ES-I3 (cell line): ENCODE results near the gene CENPA.

Experiments
- H3K36me3 ChIP-seq: 2 replicates; pipeline ENCODE4 v1.6.1; 2013; ENCODE audit warnings: mild to moderate bottlenecking, low read length, control low read depth, moderate library complexity; ENCODE audit not compliant: insufficient read depth
- H3K4me1 ChIP-seq: 2 replicates; pipeline ENCODE4 v1.6.1; 2013; ENCODE audit warnings: mild to moderate bottlenecking, control low read depth, low read length; ENCODE audit not compliant: insufficient read depth
- H3K9ac ChIP-seq: 2 replicates; pipeline ENCODE4 v1.6.1; 2013; ENCODE audit warnings: low read depth, mild to moderate bottlenecking, low read length, moderate library complexity
- H3K9me3 ChIP-seq: 2 replicates; pipeline ENCODE4 v1.6.1; 2013; ENCODE audit warnings: mild to moderate bottlenecking, low read length, moderate library complexity; ENCODE audit not compliant: control insufficient read depth, insufficient read depth

CENPA gene

GRCh38 chr2:26768759-26769088 lies 17.1 kb upstream of the CENPA start:
- H3K9ac ChIP-seq: no peak overlapping the region

DNA sequence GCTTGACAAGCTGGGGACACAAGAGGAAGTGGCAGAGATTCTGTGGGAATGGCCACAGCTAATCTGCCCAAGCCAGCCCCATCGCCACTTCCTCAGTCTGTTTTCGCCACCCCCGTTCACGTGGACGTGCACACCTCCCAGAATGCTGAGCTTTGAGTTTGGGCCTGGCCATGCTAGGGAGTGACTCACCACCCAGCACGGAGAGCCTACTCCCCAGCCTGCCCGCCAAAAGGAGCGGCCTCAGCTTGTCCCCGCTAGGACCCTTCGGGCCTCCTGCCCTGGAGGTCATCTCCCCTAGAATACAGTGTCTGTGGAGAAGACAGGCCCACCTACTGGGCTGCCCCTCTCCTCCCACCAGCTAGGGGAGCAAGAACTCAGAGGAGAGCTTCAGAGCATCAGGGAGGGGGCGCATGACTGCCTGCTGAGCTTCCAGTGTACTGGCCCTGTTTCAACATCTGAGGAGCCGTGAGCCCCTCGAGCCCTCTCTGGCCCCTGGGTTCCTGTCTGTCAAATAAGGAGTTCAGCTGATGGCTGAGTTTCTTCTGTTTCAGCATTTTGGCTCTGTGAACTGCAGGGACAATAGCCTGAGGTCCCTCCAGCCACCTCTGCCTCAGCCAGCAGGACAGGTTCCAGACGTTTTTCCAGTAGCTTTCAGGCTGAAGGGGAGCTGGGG lies 16.6 kb upstream of the CENPA start:
- Histone ChIP-seq H3K9ac (no peak overlapping the region), H3K36me3 (no peaks in the 10 kb centered on the region; the same call in 1 of the 2 replicates), H3K9me3 (no peaks in the 10 kb centered on the region)

More at GRCh38 chr2:26768759-26769088, 17.1 kb upstream of the CENPA start:
- no peaks in the 10 kb centered on the region for H3K36me3 ChIP-seq
- H3K4me1 ChIP-seq: peaks cover 13% of the 10 kb centered on the region; the same call in 1 of the 2 replicates
- no peaks in the 10 kb centered on the region for H3K9me3 ChIP-seq

DNA sequence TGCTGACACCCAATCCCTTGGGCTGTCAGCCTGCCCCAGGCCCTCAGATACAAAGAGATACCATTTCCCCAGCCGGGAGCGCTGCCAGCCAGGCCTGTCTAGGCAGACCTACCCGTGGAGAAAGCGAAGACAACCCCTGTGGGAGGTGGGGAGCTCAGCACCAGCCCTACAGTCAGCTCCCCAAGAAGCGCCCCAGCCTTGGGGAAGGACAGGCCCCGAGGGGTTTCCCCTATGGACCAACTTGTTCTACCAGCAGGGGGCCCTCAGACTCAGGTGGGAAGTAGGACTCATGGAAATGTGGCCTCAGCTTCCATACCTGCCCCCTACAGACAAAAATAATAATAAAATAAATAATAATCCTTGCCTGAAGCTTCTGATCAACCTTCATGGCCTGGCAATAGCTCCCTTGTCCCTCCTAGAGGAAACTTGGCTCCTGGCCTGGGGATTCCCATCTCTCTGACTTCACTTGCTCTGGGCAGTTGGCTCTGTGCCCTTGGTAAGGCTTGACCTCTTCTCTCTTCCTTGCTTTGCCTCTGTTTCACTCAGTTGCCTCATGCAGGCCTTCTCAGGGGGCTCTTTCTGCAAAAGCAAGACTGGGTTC lies 14.8 kb upstream of the CENPA start:
- peaks cover 6% of the 10 kb centered on the region; the same call in 1 of the 2 replicates for H3K4me1 ChIP-seq
- H3K9me3 ChIP-seq: no peaks in the 10 kb centered on the region
- H3K36me3 ChIP-seq: no peaks in the 10 kb centered on the region; the same call in 1 of the 2 replicates
- H3K9ac ChIP-seq: no peak overlapping the region

More for the DNA sequence above, 16.6 kb upstream of the CENPA start:
- H3K4me1 ChIP-seq: peaks cover 13% of the 10 kb centered on the region; the same call in 1 of the 2 replicates

- H3K9me3 ChIP-seq: no peaks in the 10 kb centered on the region
- H3K4me1 ChIP-seq: peaks cover 6% of the 10 kb centered on the region; the same call in 1 of the 2 replicates
- H3K9ac ChIP-seq: no peak overlapping the region
- H3K36me3 ChIP-seq: no peaks in the 10 kb centered on the region; the same call in none of the 2 replicates
These were observed 13.5 kb upstream of the CENPA start for GRCh38 chr2:26772064-26773001.

- Histone ChIP-seq H3K4me1 (no peaks in the 10 kb centered on the region), H3K9ac (no peak overlapping the region), H3K36me3 (peaks cover 6% of the 10 kb centered on the region), H3K9me3 (no peaks in the 10 kb centered on the region)
These were observed 9.6 kb upstream of the CENPA start for GRCh38 chr2:26776195-26776800.

- H3K36me3 ChIP-seq: peaks cover 6% of the 10 kb centered on the region
- no peak overlapping the region for H3K9ac ChIP-seq
- no peaks in the 10 kb centered on the region for H3K4me1 ChIP-seq
- no peaks in the 10 kb centered on the region for H3K9me3 ChIP-seq
These were observed 7.8 kb upstream of the CENPA start for GRCh38 chr2:26778098-26778497.

DNA sequence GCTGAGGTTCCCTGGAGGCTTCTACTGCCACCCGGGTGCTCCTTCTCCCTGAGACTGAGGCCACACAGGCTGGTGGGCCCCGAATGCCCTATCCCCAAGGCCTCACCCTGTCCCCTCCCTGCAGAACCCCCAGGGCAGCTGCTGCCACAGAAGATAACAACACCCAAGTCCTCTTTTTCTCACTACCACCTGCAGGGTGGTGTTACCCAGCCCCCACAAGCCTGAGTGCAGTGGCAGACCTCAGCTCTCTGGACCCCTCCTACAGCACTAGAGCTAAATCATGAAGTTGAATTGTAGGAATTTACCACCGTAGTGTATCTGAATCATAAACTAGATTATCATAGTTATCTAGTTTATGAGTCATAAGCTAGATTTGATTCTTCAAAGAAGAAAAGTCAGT lies 7.3 kb upstream of the CENPA start:
- Histone ChIP-seq H3K36me3 (peaks cover 6% of the 10 kb centered on the region), H3K9ac (no peak overlapping the region), H3K9me3 (no peaks in the 10 kb centered on the region), H3K4me1 (no peaks in the 10 kb centered on the region)

GRCh38 chr2:26780203-26780760 lies 5.6 kb upstream of the CENPA start:
- peaks cover 6% of the 10 kb centered on the region for H3K36me3 ChIP-seq
- H3K9me3 ChIP-seq: no peaks in the 10 kb centered on the region
- no peak overlapping the region for H3K9ac ChIP-seq
- H3K4me1 ChIP-seq: no peaks in the 10 kb centered on the region

DNA sequence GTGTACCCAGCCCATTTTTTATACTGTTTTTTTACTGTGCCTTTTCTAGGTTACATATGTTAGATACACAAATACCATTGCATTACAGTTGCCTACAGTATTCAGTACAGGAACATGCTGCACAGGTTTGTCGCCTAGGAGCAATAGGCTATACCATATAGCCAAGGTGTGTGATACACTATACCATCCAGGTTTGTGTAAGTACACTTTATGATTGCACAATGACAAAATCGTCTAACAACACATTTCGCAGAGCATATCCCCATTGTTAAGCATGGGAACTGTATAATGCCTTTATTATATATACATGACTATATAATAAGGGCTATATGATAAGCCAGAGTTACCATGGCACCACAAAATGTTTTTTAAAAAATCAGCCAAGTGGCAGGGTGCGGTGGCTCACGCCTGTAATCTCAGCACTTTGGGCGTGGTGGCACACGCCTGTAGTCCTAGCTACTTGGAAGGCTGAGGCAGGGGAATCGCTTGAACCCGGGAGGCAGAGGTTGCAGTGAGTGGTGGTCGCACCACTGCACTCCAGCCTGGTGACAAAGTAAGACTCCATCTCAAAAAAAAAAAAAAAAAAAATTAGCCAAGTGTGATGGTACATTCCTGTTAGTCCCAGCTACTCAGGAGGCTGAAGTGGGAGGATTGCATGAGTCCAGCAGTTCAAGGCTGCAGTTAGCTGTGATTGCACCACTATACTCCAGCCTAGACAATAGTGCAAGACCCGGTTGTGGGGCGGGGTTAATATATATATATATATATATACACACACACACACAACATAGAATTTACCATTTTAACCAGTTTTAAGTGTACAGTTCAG lies 2.8 kb upstream of the CENPA start:
- Histone ChIP-seq H3K9ac (no peak overlapping the region), H3K9me3 (no peaks in the 10 kb centered on the region), H3K36me3 (peaks cover 8% of the 10 kb centered on the region), H3K4me1 (no peaks in the 10 kb centered on the region)

- no peaks in the 10 kb centered on the region for H3K9me3 ChIP-seq
- peaks cover 6% of the 10 kb centered on the region for H3K36me3 ChIP-seq
- peak overlapping the region; percentile 58; the same call in 1 of the 2 replicates for H3K9ac ChIP-seq
- H3K4me1 ChIP-seq: no peaks in the 10 kb centered on the region
These were observed 1.2 kb upstream of the CENPA start for GRCh38 chr2:26784570-26785234.

- Histone ChIP-seq H3K4me1 (no peaks in the 10 kb centered on the region), H3K9ac (peak overlapping the region; percentile 80), H3K9me3 (no peaks in the 10 kb centered on the region), H3K36me3 (peaks cover 8% of the 10 kb centered on the region; the same call in 1 of the 2 replicates)
These were observed 562 bp downstream of the CENPA start for GRCh38 chr2:26786207-26787028.

GRCh38 chr2:26792720-26793119 lies 6.9 kb downstream of the CENPA start:
- Histone ChIP-seq H3K9me3 (no peaks in the 10 kb centered on the region), H3K36me3 (peaks cover 45% of the 10 kb centered on the region), H3K4me1 (no peaks in the 10 kb centered on the region), H3K9ac (no peak overlapping the region)
